ENCODE data around the gene TSPAN33.

TSPAN33 gene

GRCh38 chr7:129136887-129137642, 7.4 kb upstream of the TSPAN33 start:
- DNase-seq = no peak

GRCh38 chr7:129143724-129144094, 798 bp upstream of the TSPAN33 start:
- no peak for DNase-seq

- no peak for DNase-seq
These were observed 544 bp downstream of the TSPAN33 start for GRCh38 chr7:129144834-129145668.

- DNase-seq = no peak
These were observed 1.9 kb downstream of the TSPAN33 start for GRCh38 chr7:129146237-129146979.

GRCh38 chr7:129147731-129148130, 3.2 kb downstream of the TSPAN33 start:
- DNase-seq = no peak

GRCh38 chr7:129149511-129149910, 5.0 kb downstream of the TSPAN33 start:
- no peak for DNase-seq

GRCh38 chr7:129150199-129150996, 5.9 kb downstream of the TSPAN33 start:
- no peak for DNase-seq

GRCh38 chr7:129157651-129158050, 13.1 kb downstream of the TSPAN33 start:
- DNase-seq = no peak

GRCh38 chr7:129159539-129159938, 15.0 kb downstream of the TSPAN33 start:
- no peak for DNase-seq

- DNase-seq = no peak
These were observed 15.8 kb downstream of the TSPAN33 start for GRCh38 chr7:129160161-129160905.

- no peak for DNase-seq
These were observed 17.2 kb downstream of the TSPAN33 start for GRCh38 chr7:129161524-129162225.

- no peak for DNase-seq
These were observed 18.2 kb downstream of the TSPAN33 start for GRCh38 chr7:129162732-129163131.

- no peak for DNase-seq
These were observed 19.5 kb downstream of the TSPAN33 start for GRCh38 chr7:129163875-129164544.

GRCh38 chr7:129166745-129167144, 22.2 kb downstream of the TSPAN33 start:
- no peak for DNase-seq

GRCh38 chr7:129167817-129168216, 23.3 kb downstream of the TSPAN33 start:
- DNase-seq = no peak

GRCh38 chr7:129168231-129169021, 23.9 kb downstream of the TSPAN33 start:
- DNase-seq = no peak

- DNase-seq = no peak
These were observed 24.7 kb downstream of the TSPAN33 start for GRCh38 chr7:129169171-129169671.

GRCh38 chr7:129169686-129170440, 25.4 kb downstream of the TSPAN33 start:
- DNase-seq = no peak

All from 8988T (cell line).